NCI-H1105 treated with DMSO at 0.1 percent for 48 hours (cell line): ENCODE measurements around the gene CDH4.
"Not testable (repeated sequence)": the region's sequence is repeated elsewhere in the genome, so short reads cannot be mapped to it uniquely, and the experiment has no call there.

Source experiments
- DNase-seq: peaks from one replicate; lab custom pipeline; 2025; lab: John Stamatoyannopoulos, UW

Gene CDH4

GRCh38 chr20:61932199-61932592 lies 680.1 kb downstream of the CDH4 start:
- no peak for DNase-seq

GRCh38 chr20:61932711-61933480 lies 680.8 kb downstream of the CDH4 start:
- DNase-seq = no peak

GRCh38 chr20:61933481-61933950 lies 681.5 kb downstream of the CDH4 start:
- no peak for DNase-seq

- no peak for DNase-seq
Observed at GRCh38 chr20:61933951-61934715, 682.1 kb downstream of the CDH4 start.

- DNase-seq = no peak
Observed at GRCh38 chr20:61934716-61935530, 682.9 kb downstream of the CDH4 start.

GRCh38 chr20:61935926-61936700 lies 684.1 kb downstream of the CDH4 start:
- DNase-seq = no peak

- DNase-seq = no peak
Observed at GRCh38 chr20:61936701-61937131, 684.7 kb downstream of the CDH4 start.

GRCh38 chr20:61937146-61937962 lies 685.3 kb downstream of the CDH4 start:
- DNase-seq = no peak

- no peak for DNase-seq
Observed at GRCh38 chr20:61937963-61938838, 686.1 kb downstream of the CDH4 start.

- no peak for DNase-seq
Observed at GRCh38 chr20:61938839-61939690, 687.0 kb downstream of the CDH4 start.

- DNase-seq = no peak
Observed at GRCh38 chr20:61939691-61940360, 687.8 kb downstream of the CDH4 start.

GRCh38 chr20:61940491-61940890 lies 688.4 kb downstream of the CDH4 start:
- no peak for DNase-seq

GRCh38 chr20:61940976-61941720 lies 689.1 kb downstream of the CDH4 start:
- DNase-seq = no peak

- DNase-seq = no peak
Observed at GRCh38 chr20:61941721-61942405, 689.8 kb downstream of the CDH4 start.

GRCh38 chr20:61942526-61942925 lies 690.5 kb downstream of the CDH4 start:
- no peak for DNase-seq

- not testable (repeated sequence) for DNase-seq
Observed at GRCh38 chr20:61944967-61945366, 692.9 kb downstream of the CDH4 start.

- not testable (repeated sequence) for DNase-seq
Observed at GRCh38 chr20:61945495-61945894, 693.4 kb downstream of the CDH4 start.
